GM21528 (cell line): ENCODE measurements around the gene LENG8.
"Not testable (repeated sequence)": the region's sequence is repeated elsewhere in the genome, so short reads cannot be mapped to it uniquely, and the experiment has no call there.

ENCODE experiments used
- ATAC-seq: cut with Tn5 transposase; IDR thresholded peaks from one replicate; pipeline ENCODE4 v1.9.1; 2021; ENCODE audit warnings: mild to moderate bottlenecking, moderate library complexity; ENCODE audit not compliant: unreplicated experiment, low FRiP score

Gene LENG8

GRCh38 chr19:54436628-54437252, 12.3 kb upstream of the LENG8 start:
- ATAC-seq = no peak

GRCh38 chr19:54439174-54439851, 9.7 kb upstream of the LENG8 start:
- no peak for ATAC-seq

- ATAC-seq = no peak
These were observed 8.4 kb upstream of the LENG8 start for GRCh38 chr19:54440641-54441040.

- no peak for ATAC-seq
These were observed 4.3 kb upstream of the LENG8 start for GRCh38 chr19:54444737-54445136.

GRCh38 chr19:54446349-54446748, 2.6 kb upstream of the LENG8 start:
- not testable (repeated sequence) for ATAC-seq

- no peak for ATAC-seq
These were observed 792 bp upstream of the LENG8 start for GRCh38 chr19:54448040-54448773.

GRCh38 chr19:54449701-54450069, 686 bp downstream of the LENG8 start:
- peak; percentile 0 for ATAC-seq

- no peak for ATAC-seq
These were observed 2.4 kb downstream of the LENG8 start for GRCh38 chr19:54451331-54451871.

GRCh38 chr19:54451997-54452396, 3.0 kb downstream of the LENG8 start:
- ATAC-seq = no peak

GRCh38 chr19:54452626-54453025, 3.6 kb downstream of the LENG8 start:
- no peak for ATAC-seq

- ATAC-seq = no peak
These were observed 5.2 kb downstream of the LENG8 start for GRCh38 chr19:54453921-54454780.

- no peak for ATAC-seq
These were observed 6.0 kb downstream of the LENG8 start for GRCh38 chr19:54454781-54455675.

- ATAC-seq = no peak
These were observed 6.9 kb downstream of the LENG8 start for GRCh38 chr19:54455786-54456422.

GRCh38 chr19:54456423-54457373, 7.7 kb downstream of the LENG8 start:
- no peak for ATAC-seq

- no peak for ATAC-seq
These were observed 9.0 kb downstream of the LENG8 start for GRCh38 chr19:54457773-54458647.

GRCh38 chr19:54458648-54459281, 9.8 kb downstream of the LENG8 start:
- no peak for ATAC-seq
